Ramos (cell line): Measurements from ENCODE around the gene ADAMTS14.

Source experiments
- in situ Hi-C: fragments of 300-500 bp; cut with MboI; formaldehyde crosslinking; loops from one replicate; pipeline ENCODE4 v1.14.3; 2022; ENCODE audit warnings: low sequenced_read_pairs; ENCODE audit not compliant: unreplicated experiment

Gene ADAMTS14

DNA sequence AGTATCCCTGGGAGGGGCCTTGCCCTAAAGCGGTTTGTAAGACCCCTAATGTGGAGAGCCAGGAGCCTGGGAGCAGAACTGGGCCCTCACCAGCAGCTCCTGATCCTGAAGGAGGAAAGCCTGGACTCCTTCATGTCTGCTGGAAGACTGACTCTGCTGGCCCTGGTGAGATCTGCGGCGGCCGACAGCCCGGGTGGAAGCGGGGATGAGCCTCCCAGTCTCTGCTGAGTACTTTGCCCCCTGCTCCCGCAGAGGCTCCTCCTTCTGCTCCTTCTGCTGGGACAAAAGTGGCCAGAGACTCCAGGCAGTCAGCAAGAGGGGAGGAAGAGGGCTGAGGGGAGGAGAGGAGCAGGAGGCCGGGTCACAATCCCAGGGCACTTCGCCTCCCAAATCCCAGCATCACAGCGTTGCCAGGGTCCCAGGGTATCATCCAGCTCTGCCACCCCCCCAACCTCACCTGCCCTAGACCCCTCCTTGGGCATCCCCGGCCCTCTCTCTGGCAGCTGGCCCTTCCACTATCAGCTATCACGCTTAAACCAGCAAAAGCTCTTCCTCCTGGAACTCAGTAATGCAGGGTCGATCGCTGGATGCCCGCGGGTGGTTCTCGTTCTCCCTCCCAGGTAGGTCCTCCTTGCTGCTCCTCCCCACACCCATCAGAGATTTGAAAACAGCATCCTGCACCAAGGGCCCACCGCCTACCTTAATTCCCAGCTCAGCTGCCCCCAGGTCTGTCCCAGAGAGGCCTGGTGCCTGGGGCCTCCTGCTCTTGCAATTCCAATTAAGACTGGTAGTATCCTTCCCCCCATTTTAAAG, 105.0 kb downstream of the ADAMTS14 start:
- in situ Hi-C loops, result no loop called here

DNA sequence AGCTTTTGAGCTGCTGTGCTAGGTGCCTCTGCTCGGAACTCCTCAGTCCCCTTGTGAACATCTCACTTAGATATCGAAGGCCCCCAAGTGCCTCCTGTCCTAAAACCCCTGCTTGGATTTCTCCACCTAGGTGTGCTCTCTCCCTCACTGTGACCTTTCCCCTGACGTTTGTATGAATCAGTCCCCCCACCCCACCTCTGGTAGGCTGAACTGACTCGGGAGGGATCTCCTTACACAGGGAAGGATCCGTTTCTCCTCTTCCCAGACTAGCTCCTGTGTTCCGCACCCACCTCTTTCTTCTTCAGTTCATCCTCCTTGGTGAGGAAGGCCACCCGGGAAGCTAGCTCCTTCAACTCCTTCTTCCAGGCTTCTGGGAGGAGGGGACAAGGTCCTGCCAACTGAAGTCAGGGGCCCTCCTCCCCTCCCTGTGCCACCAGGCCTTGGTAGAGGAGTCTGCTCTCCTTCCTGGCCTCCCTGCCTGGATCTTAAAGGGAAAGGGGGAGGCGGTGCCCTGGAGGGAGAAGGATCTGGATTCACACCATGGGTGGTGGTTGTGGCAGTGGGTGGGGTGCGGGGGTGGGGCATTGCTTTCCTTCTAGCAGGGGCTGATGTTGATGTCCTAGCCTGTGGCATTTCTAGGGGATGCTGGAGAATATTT, 106.1 kb downstream of the ADAMTS14 start:
- in situ Hi-C loops, result no loop called here

- in situ Hi-C loops, result no loop called here
Measured at GRCh38 chr10:70779088-70779487, 106.8 kb downstream of the ADAMTS14 start.

DNA sequence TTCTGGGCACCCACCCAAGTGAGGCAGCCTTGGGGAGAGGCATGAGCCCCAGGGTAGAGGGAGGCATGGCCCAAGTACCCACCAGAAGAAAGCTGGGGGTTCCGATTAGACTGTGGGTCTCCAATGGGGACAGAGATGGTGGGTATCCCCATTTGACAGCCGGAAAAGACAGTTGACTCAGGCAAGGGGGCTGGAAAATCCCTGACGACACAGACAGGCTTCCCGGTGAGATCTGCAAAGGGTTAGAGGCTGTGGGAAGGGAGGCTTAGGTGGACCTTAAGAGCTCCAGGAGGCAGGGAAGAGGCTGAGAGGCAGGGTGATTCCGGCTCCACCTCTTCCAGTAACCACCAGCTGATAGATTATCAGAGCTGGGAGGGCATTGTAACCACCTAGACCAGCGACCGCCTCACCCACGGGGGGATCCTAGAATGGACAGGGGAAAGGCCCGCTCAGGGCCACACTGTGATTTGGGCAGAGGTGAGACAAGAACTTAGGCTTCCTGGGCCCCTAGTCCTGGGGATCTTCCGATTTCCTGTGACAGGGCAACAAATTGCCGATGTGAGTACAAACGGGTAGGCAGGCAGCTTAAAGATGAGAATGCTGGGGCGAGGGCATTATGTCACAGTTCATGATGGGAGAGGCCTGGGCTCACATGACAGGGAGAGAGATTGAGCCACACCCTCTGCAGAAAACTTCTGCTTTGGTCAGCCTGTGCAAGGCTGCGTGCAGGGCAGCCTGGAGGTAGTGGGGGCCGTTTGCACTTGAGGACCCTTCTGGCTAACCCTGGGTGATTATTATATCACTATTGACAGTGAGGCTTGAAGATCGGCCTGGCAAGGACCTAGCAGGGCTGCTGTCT, 107.4 kb downstream of the ADAMTS14 start:
- in situ Hi-C loops, result no loop called here

- in situ Hi-C loops, result no loop called here
Measured at GRCh38 chr10:70780370-70780760, 108.1 kb downstream of the ADAMTS14 start.

DNA sequence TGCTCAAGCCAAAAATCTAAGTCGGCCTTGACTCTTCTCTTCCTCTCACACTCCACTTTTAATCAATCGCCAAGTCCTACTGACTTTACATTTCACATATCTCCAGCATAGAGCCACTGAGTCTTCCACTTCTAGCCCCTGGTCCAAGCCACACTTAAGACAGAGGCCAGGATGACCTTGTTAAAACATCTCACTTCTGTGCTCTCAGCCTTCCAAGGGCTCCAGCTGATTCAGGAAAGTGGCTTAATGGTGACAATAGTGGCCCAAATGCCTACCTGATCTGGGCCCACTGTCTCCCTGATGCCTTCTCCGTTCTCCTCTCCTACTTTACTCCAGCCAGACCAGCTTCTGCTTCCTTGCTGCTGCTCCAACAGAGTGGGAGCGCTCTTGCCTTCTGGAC, 108.5 kb downstream of the ADAMTS14 start:
- in situ Hi-C loops, result no loop called here

DNA sequence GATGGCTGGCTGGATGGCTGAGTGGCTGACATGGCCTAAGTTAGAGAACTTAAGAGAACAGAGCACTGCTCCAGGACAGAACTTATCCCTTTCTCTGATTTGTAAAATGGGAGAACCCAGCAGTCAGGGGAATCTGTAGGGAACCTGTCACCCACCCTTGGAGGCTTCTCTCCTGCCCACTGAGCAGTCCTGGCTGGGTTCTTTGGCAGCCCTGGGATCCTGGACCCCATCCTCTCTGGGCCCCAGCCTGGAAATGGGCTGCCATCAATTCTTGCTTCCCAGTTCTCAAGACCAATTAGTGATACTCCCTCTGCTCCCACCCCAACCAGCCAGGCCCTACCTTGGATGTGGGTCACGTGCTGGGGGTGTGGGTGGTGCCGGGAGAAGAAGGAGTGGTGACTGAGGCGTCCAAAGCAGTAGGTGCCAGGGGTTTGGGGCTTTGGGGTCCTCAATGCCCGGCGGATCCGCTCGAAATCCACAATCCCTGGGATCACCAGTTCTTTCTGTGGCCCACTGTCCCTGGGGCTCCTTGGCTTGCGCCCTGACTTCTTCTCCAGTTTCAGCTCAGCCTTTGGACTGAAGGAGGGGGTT, 109.2 kb downstream of the ADAMTS14 start:
- in situ Hi-C loops, result no loop called here

DNA sequence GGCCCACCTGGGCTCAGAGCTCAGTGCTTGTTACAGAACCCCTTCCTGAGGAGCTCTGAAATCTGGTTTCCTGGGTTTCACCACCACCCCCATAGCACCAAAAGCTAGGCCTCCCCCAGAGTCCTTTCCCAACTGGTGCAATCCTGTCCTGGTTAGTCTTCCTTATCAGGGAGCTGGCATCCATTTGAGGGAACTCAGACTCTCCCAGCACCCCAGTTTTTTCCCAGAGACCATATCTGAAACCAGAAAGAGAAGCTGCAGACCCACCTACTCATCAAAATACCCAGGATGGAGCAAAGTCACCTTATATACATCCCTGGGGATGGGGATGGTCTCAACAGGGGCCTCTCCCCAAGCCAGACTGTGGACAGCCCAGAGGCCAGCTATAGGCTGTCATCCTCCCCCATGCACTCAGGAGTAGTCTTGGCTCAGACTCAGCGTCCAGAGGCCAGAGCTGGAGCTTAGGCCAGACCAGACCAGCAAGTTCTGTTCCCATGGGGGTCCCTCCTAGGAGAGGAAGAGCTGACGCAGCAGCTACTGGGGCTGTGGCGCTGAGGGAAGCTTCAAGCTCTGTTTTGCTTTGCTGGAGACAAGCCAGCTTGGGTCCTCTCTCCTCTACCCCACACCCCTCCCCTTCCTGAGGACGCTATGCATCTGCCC, 109.9 kb downstream of the ADAMTS14 start:
- in situ Hi-C loops, result no loop called here

GRCh38 chr10:70782746-70783680, 110.7 kb downstream of the ADAMTS14 start:
- in situ Hi-C loops, result no loop called here

DNA sequence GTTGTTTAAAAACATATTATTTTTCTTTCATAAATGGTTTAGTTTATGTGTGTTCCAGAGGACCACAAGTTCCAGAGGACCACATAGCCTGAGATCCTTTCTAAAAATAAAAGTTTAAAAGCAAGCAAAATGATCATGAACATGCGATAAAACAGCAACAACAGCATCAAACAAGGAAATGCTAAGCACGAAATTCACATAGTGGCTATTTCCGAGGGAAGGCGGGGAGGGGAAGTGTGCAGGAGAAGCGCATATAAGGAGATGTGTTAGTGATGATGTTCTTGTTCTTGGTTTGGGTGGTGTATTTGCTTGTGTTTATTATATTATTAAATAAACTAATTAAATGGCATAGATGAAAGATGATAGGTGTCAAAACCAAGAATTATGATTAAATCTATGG, 111.7 kb downstream of the ADAMTS14 start:
- in situ Hi-C loops, result no loop called here

- in situ Hi-C loops, result no loop called here
Measured at GRCh38 chr10:70784471-70784870, 112.2 kb downstream of the ADAMTS14 start.

GRCh38 chr10:70785190-70785589, 112.9 kb downstream of the ADAMTS14 start, which contains the start of gene TBATA:
Gene TBATA, minus strand, starts transcription at chr10:70785377. Its CDS starts 1,998 bp downstream, at chr10:70783379.
- in situ Hi-C loops, result no loop called here

DNA sequence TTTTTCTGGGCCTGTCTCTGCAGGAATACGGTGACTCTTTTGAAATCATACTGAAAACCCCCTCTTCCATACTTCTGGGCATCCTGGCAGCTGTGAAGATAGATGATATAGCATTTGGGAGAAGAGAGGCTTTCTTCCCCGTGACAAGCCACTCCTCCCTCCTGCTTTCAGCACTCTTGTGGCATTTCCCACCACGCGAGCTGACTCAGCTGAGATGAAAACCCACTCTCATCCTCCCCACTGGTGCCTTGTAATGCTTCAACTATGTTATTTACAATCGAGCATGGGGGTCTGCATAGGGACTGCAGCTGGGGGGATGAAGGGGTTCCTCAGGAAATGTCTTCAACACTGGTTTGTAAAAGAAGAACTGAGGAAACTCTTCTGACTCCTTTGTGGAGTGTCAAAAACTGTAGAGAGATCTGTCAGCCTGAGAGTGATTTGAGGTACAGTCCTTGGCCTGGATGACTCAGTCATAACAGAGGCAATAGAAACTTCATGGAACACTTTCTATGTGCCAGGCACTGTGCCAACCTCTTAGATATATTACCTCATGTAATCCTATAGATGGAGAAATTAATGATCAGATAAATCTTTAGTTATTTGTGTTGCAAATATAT, 114.6 kb downstream of the ADAMTS14 start:
- in situ Hi-C loops, result no loop called here

- in situ Hi-C loops, result no loop called here
Measured at GRCh38 chr10:70791386-70792039, 119.2 kb downstream of the ADAMTS14 start.

DNA sequence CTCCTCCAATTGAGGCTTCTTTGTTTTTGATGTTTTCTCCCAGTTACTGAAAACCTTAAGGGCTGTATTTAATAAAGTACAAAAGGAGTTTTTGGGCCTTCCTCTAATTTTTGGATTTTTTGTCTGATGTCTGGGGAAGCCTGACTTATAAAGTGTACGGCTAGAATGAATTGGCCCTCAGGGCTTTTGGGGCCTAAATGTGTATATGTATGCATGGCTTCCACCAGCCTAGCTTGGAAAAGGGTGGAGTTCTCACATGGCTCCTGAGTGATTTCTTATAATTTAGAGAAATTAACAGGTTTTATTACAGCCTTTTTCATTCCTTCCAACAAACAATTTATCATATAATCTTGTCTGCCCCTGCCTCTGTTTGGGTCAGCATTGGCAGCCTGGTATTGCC, 123.3 kb downstream of the ADAMTS14 start:
- in situ Hi-C loops, result no loop called here

DNA sequence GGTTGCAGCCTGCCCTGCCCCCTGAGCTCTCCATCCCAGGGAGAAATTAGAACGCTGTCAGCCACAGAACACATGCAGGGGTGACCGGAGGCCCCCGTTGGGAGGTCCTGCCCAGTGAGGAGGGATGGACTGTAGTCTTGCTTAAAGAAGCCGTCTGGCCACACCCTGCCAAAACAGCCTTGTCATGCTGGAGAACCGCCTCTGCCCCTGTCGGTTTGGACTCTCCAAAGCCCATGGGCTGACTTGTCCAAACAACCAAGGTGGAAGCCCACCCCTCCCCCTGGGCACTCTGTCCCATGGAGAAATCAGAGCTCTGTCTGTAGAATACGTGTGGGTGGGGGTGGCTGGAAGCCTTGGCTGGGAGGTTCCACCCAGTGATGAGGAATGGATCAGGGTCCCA, 125.5 kb downstream of the ADAMTS14 start:
- in situ Hi-C loops, result no loop called here

DNA sequence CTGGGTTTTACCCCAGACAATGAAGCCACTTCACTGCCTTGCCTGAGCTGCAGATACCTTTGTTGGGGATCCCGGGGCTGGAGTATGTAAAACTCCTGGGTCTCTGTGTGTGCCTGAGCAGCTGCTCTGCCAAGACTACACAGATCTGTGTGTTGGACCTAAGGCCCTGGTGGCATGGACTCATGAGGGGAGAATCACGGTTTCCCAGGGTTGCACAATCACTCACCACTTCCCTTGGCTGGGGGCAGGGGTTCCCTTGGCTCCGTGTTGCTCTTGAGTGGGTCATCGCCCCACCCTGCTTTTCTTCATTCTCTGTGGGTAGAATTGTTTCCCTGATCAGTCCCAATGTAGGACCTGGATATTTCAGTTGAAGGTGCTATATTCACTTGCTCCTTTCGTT, 126.8 kb downstream of the ADAMTS14 start:
- in situ Hi-C loops, result no loop called here

DNA sequence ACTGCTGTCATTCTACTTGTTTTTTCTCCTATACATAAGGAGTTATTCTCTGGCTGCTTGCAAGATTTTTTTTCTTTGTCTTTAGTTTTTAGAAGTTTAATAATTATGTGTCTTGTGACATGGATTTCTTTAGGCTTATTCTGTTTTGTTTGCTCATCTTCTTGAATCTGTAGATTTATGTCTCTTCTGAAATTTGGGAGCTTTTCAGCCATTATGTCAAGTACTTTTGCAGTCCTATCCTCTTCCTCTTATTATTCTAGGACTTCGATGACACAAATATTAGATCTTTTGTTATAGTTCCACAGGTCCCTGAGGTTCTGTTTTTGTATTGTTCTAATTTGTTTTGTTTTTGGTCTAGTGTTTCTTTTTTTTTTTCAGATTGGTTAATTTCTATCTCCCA, 129.5 kb downstream of the ADAMTS14 start:
- in situ Hi-C loops, result no loop called here
